SK-N-SH (cell line): ENCODE data around the gene HAUS3. TPM values are rescaled to one million over a fixed set of nuclear protein-coding genes. Genes with fewer than 3 reads are reported as not detected.

Source experiments
- CTCF ChIA-PET: fragments of 300-600, 350-600 bp; formaldehyde crosslinking; extraction: SDS; loops from one replicate; lab custom pipeline; 2021; lab: Yijun Ruan, JAX
- POLR2A ChIA-PET: fragments of 350-600 bp; sonication (Branson Sonifier 250); formaldehyde crosslinking; extraction: SDS; loops from one replicate; lab custom pipeline; 2020; ENCODE audit warnings: antibody characterized with exemption, inconsistent platforms; lab: Yijun Ruan, JAX
- DNase-seq: peaks from one replicate; pipeline ENCODE4 v3.0.0; 2012
- H2AFZ ChIP-seq: fragments of 200-600 bp; sonication (generic); 2 replicates; pipeline ENCODE4 v1.8.1; 2016; ENCODE audit warnings: antibody characterized with exemption, mild to moderate bottlenecking, low read depth
- H3F3A ChIP-seq: fragments of 200-600 bp; sonication (generic); replicated peaks from 2 replicates; pipeline ENCODE3; 2016; ENCODE audit warnings: antibody characterized with exemption, mild to moderate bottlenecking; ENCODE audit not compliant: insufficient read depth
- H3K27ac ChIP-seq, 2 experiments: fragments of 200-500 bp in 1 of 2; fragments of 200-600 bp in 1 of 2; sonication (Bioruptor generic) in 1 of 2; sonication (generic), shearing (Covaris generic) in 1 of 2; 2 replicates each; pipeline versions ENCODE4 v1.5.1 to v1.6.1; 2014 to 2016; ENCODE audit warnings: low read depth in 2 of 2, inconsistent platforms in 1 of 2, low read length in 1 of 2, mild to moderate bottlenecking in 1 of 2, mixed read lengths in 1 of 2
- H3K27me3 ChIP-seq: fragments of 200-600 bp; sonication (generic), shearing (Covaris generic); 2 replicates; pipeline ENCODE4 v1.6.1; 2016; ENCODE audit warnings: mixed run types; ENCODE audit not compliant: insufficient read depth
- H3K36me3 ChIP-seq, 2 experiments: fragments of 200-500 bp in 1 of 2; fragments of 200-600 bp in 1 of 2; sonication (Bioruptor generic) in 1 of 2; sonication (generic) in 1 of 2; replicated peaks in 1 of 2; 2 replicates each; pipeline versions ENCODE3 to v1.5.1; 2014 to 2016; ENCODE audit warnings: low read length in 1 of 2, mild to moderate bottlenecking in 1 of 2; ENCODE audit not compliant: insufficient read depth in 2 of 2, control insufficient read depth in 1 of 2
- H3K4me1 ChIP-seq, 2 experiments: fragments of 200-500 bp in 1 of 2; fragments of 200-600 bp in 1 of 2; sonication (Bioruptor generic) in 1 of 2; sonication (generic), shearing (Covaris generic) in 1 of 2; 2 replicates each; pipeline versions ENCODE4 v1.5.1 to v1.6.1; 2014 to 2016; ENCODE audit warnings: low read depth in 1 of 2, low read length in 1 of 2, mixed run types in 1 of 2; ENCODE audit not compliant: insufficient read depth in 2 of 2, control insufficient read depth in 1 of 2
- H3K4me2 ChIP-seq: fragments of 200-600 bp; sonication (generic), shearing (Covaris generic); 2 replicates; pipeline ENCODE4 v1.6.1; 2017; ENCODE audit warnings: mixed run types
- H3K4me3 ChIP-seq, 2 experiments: fragments of 200-500 bp in 1 of 2; fragments of 200-600 bp in 1 of 2; sonication (Bioruptor generic) in 1 of 2; sonication (generic), shearing (Covaris generic) in 1 of 2; 2 replicates each; pipeline versions ENCODE4 v1.5.1 to v1.8.1; 2014 to 2016; ENCODE audit warnings: low read depth in 2 of 2, inconsistent platforms in 1 of 2, low read length in 1 of 2, mild to moderate bottlenecking in 1 of 2, mixed read lengths in 1 of 2, moderate library complexity in 1 of 2
- H3K79me2 ChIP-seq: fragments of 200-600 bp; sonication (generic); 2 replicates; pipeline ENCODE4 v1.8.1; 2017; ENCODE audit warnings: mild to moderate bottlenecking; ENCODE audit not compliant: insufficient read depth
- H3K9ac ChIP-seq: fragments of 200-600 bp; sonication (generic); 2 replicates; pipeline ENCODE4 v1.6.1; 2017; ENCODE audit warnings: mixed run types
- H3K9me2 ChIP-seq: fragments of 200-600 bp; sonication (generic); 2 replicates; pipeline ENCODE4 v1.6.1; 2017; ENCODE audit warnings: mixed run types
- H3K9me3 ChIP-seq: fragments of 200-600 bp; sonication (generic); 2 replicates; pipeline ENCODE4 v1.6.1; 2017; ENCODE audit warnings: mixed run types, mild to moderate bottlenecking, moderate library complexity
- H4K20me1 ChIP-seq: fragments of 200-600 bp; sonication (generic); 2 replicates; pipeline ENCODE4 v1.6.1; 2017; ENCODE audit warnings: mild to moderate bottlenecking, mixed run types; ENCODE audit not compliant: insufficient read depth
- EP300 ChIP-seq, 2 experiments: IDR thresholded peaks; 2 replicates each; pipeline versions ENCODE4 v1.4.0 to v1.6.1; 2012; ENCODE audit warnings: borderline replicate concordance in 1 of 2, low read depth in 1 of 2, low read length in 1 of 2
- FOSL2 ChIP-seq: IDR thresholded peaks from 2 replicates; pipeline ENCODE4 v1.4.0; 2012; ENCODE audit warnings: low read depth, mild to moderate bottlenecking, moderate library complexity, borderline replicate concordance
- FOXJ3 ChIP-seq: sonication (generic); formaldehyde crosslinking; IDR thresholded peaks from 2 replicates; pipeline ENCODE4 v1.5.1; 2020; ENCODE audit warnings: mild to moderate bottlenecking, missing genetic modification reagents
- MAX ChIP-seq: IDR thresholded peaks from 2 replicates; pipeline ENCODE4 v1.4.0; 2012; ENCODE audit warnings: low read depth
- NFIC ChIP-seq: IDR thresholded peaks from 2 replicates; pipeline ENCODE4 v1.4.0; 2012; ENCODE audit warnings: borderline replicate concordance
- NRF1 ChIP-seq: IDR thresholded peaks from 2 replicates; pipeline ENCODE4 v1.6.1; 2012; ENCODE audit warnings: low read depth, mild to moderate bottlenecking, low read length
- POLR2AphosphoS5 ChIP-seq: IDR thresholded peaks from 2 replicates; pipeline ENCODE4 v1.6.1; 2012; ENCODE audit warnings: low read depth, low read length
- REST ChIP-seq: IDR thresholded peaks from 2 replicates; pipeline ENCODE4 v1.6.1; 2012; ENCODE audit warnings: mild to moderate bottlenecking, low read depth, low read length, moderate library complexity
- RFX5 ChIP-seq: IDR thresholded peaks from 2 replicates; pipeline ENCODE4 v1.6.1; 2012; ENCODE audit warnings: mild to moderate bottlenecking, improper control_type of control experiment, low read length
- SMC3 ChIP-seq: IDR thresholded peaks from 2 replicates; pipeline ENCODE4 v1.6.1; 2012; ENCODE audit warnings: low read depth, low read length, improper control_type of control experiment
- YY1 ChIP-seq: IDR thresholded peaks from 2 replicates; pipeline ENCODE4 v1.4.0; 2012; ENCODE audit warnings: low read depth, mild to moderate bottlenecking
- ZBTB33 ChIP-seq: IDR thresholded peaks from 2 replicates; pipeline ENCODE4 v1.4.0; 2012; ENCODE audit warnings: low read depth, borderline replicate concordance
- WGBS: methylation state at CpG from one replicate; pipeline ENCODE4 v1.1.6; 2017; ENCODE audit warnings: low lambda C conversion rate; 5-methylcytosine and 5-hydroxymethylcytosine counted together
- polyA plus RNA-seq, 3 experiments: library from polyadenylated mRNA; depleted of rRNA; stranded (reverse); fragments of >200 nt; gene quantifications; 2 replicates each; pipeline ENCODE4 v1.2.3, GENCODE V29; 2012

HAUS3 gene
- polyA plus RNA-seq, 1 of the 3 experiments (the other 2 are of a cell fraction): 6.3 TPM

- TF ChIP-seq MAX (no peak), EP300 (IDR thresholded peaks at IDR 0.05; ENCODE audit: borderline replicate concordance in 1 of 2, low read depth in 1 of 2, low read length in 1 of 2) (no peak), FOSL2 (no peak), YY1 (no peak)
Measured at GRCh38 chr4:2273657-2274319, 31.9 kb upstream of the HAUS3 start (continued).

- H3K36me3 ChIP-seq: no peaks in the 10 kb centered on the region
- no peak overlapping the region for H3K4me3 ChIP-seq
- H3K4me1 ChIP-seq: peaks cover 0 to 40% of the 10 kb centered on the region in 2 experiments; a peak in 1 of 4 replicates
- H3K9me3 ChIP-seq: no peaks in the 10 kb centered on the region
- no peaks in the 10 kb centered on the region for H4K20me1 ChIP-seq
- TF ChIP-seq POLR2AphosphoS5: no peak
- no peak for TF ChIP-seq MAX
- no peak for TF ChIP-seq ZBTB33
- no peak for TF ChIP-seq RFX5
- TF ChIP-seq NRF1: no peak
- TF ChIP-seq NFIC: no peak
- no peak for TF ChIP-seq SMC3
- TF ChIP-seq FOXJ3 (CRISPR knock-in tag): no peak
- TF ChIP-seq REST: no peak
- H3K27me3 ChIP-seq: no peaks in the 10 kb centered on the region
- H3K9me2 ChIP-seq: no peaks in the 10 kb centered on the region
- no peak overlapping the region for H3K9ac ChIP-seq
- ChIA-PET POLR2A (no interaction called here), CTCF (interaction anchor here (0.7 to 1.4 kb wide), 3 partner anchors 29 to 264 kb away, joined by 3 to 5 read pairs (median 3); no protein-coding TSS in a partner anchor)
- no peak overlapping the region for H2AFZ ChIP-seq
- no peak overlapping the region for H3K27ac ChIP-seq
- no peak overlapping the region for H3K4me2 ChIP-seq
- no peaks in the 10 kb centered on the region for H3K79me2 ChIP-seq
- DNase-seq: no peak
- H3F3A ChIP-seq: no peaks in the 10 kb centered on the region
- 92% methylated on average over 15 of the region's 15 CpGs for WGBS
Measured at GRCh38 chr4:2273221-2273620, 31.3 kb upstream of the HAUS3 start.
